Neural progenitor cell (in vitro differentiated cells): ENCODE results near the gene CPNE4. TPM values are rescaled to one million over a fixed set of nuclear protein-coding genes. Genes with fewer than 3 reads are reported as not detected.

Experiments
- DNase-seq: peaks from one replicate; pipeline ENCODE4 v3.0.0-alpha.2; 2016; ENCODE audit warnings: low spot score
- H2AFZ ChIP-seq: fragments of 200-600 bp; sonication (generic); replicated peaks from 2 replicates; pipeline ENCODE4 v1.6.1; 2016; ENCODE audit warnings: antibody characterized with exemption
- H3F3A ChIP-seq: fragments of 200-600 bp; sonication (generic); 2 replicates; pipeline ENCODE4 v1.6.1; 2016; ENCODE audit warnings: antibody characterized with exemption, low read depth
- H3K27ac ChIP-seq: fragments of 200-600 bp; sonication (generic); 2 replicates; pipeline ENCODE4 v1.5.1; 2016; ENCODE audit warnings: mild to moderate bottlenecking
- H3K27me3 ChIP-seq: fragments of 200-600 bp; sonication (generic); 2 replicates; pipeline ENCODE4 v1.6.1; 2016; ENCODE audit warnings: mild to moderate bottlenecking, moderate library complexity
- H3K36me3 ChIP-seq: fragments of 200-600 bp; sonication (generic); 2 replicates; pipeline ENCODE4 v1.5.1; 2016
- H3K4me1 ChIP-seq: fragments of 200-600 bp; sonication (generic); 2 replicates; pipeline ENCODE4 v1.6.1; 2016; ENCODE audit warnings: mixed run types
- H3K4me2 ChIP-seq: fragments of 200-600 bp; sonication (generic); 2 replicates; pipeline ENCODE4 v1.6.1; 2016
- H3K4me3 ChIP-seq: fragments of 200-600 bp; sonication (generic); 2 replicates; pipeline ENCODE4 v1.5.1; 2016
- H3K79me2 ChIP-seq: fragments of 200-600 bp; sonication (generic); 2 replicates; pipeline ENCODE4 v1.6.1; 2016; ENCODE audit warnings: low read depth
- H3K9ac ChIP-seq: fragments of 200-600 bp; sonication (generic); 2 replicates; pipeline ENCODE4 v1.6.1; 2016
- H3K9me3 ChIP-seq: fragments of 200-600 bp; sonication (generic); 2 replicates; pipeline ENCODE4 v1.5.1; 2016; ENCODE audit warnings: low read depth
- H4K20me1 ChIP-seq: fragments of 200-600 bp; sonication (generic); 2 replicates; pipeline ENCODE4 v1.6.1; 2016; ENCODE audit warnings: low read depth
- H3K27ac Mint-ChIP-seq: 3 replicates; pipeline ENCODE4 v1.8.0; 2021; ENCODE audit warnings: mixed read lengths
- H3K27me3 Mint-ChIP-seq: 2 replicates; pipeline ENCODE4 v1.8.0; 2022; ENCODE audit warnings: low read depth, mild to moderate bottlenecking, inconsistent platforms, moderate library complexity, mixed read lengths; ENCODE audit not compliant: insufficient read depth
- H3K36me3 Mint-ChIP-seq: 3 replicates; pipeline ENCODE4 v1.8.0; 2021; ENCODE audit warnings: mixed read lengths
- H3K4me1 Mint-ChIP-seq: 3 replicates; pipeline ENCODE4 v1.8.0; 2021; ENCODE audit warnings: mixed read lengths
- H3K4me3 Mint-ChIP-seq: 3 replicates; pipeline ENCODE4 v1.8.0; 2021; ENCODE audit warnings: mild to moderate bottlenecking, moderate library complexity, mixed read lengths
- H3K9me3 Mint-ChIP-seq: 3 replicates; pipeline ENCODE4 v1.8.0; 2020; ENCODE audit warnings: mixed read lengths
- EZH2 ChIP-seq: fragments of 200-600 bp; sonication (generic); IDR thresholded peaks from 2 replicates; pipeline ENCODE4 v1.6.1; 2017; ENCODE audit warnings: antibody characterized with exemption, mild to moderate bottlenecking, moderate library complexity
- EZH2phosphoT487 ChIP-seq: fragments of 200-600 bp; sonication (generic); IDR thresholded peaks from 2 replicates; pipeline ENCODE4 v1.6.1; 2017; ENCODE audit warnings: antibody characterized with exemption
- total RNA-seq: library from RNA; depleted of rRNA; stranded (reverse); fragments of >200 nt; gene quantifications from 2 replicates; pipeline ENCODE4 v1.2.3, GENCODE V29; 2015; ENCODE audit warnings: low replicate concordance
- TF ChIP-seq, protein P1 (sequence below): fragments of 200-600 bp; sonication (generic); IDR thresholded peaks from 2 replicates; pipeline ENCODE4 v1.5.1; 2017; ENCODE audit warnings: antibody characterized with exemption, mild to moderate bottlenecking

CPNE4 gene
- total RNA-seq, 1 donor from 2014 or later, result not detected

DNA sequence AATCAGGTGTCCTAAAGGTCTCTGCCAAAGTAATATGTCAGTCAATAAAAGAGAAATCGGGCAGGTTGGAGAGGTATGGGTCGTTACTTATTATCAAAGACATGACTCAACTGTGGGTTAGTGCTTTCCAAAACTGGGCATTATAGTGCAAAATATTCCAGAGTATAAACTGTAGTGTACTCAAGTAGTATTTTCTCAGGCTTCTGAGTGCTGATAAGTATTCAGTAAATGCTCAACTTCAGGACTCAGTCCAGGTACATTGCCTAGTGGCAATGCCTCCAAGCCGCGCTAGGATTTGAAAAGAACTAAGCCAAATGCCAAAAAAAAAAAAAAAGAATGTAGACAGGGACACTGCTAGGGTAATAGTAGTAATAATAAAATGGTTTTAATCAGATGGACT, 233.2 kb downstream of the CPNE4 start:
- no peak for DNase-seq
- Histone ChIP-seq H3K36me3 (no peaks in the 10 kb centered on the region), H3K9me3 (no peaks in the 10 kb centered on the region), H3K4me1 (peaks cover 7% of the 10 kb centered on the region), H3K27ac (no peak overlapping the region), H3K9ac (no peak overlapping the region), H3K27me3 (peaks cover 24% of the 10 kb centered on the region), H4K20me1 (no peaks in the 10 kb centered on the region), H3K4me2 (no peak overlapping the region), H3K4me3 (no peak overlapping the region), H3F3A (peaks cover 6% of the 10 kb centered on the region), H2AFZ (no peak overlapping the region), H3K79me2 (no peaks in the 10 kb centered on the region)
- Mint-ChIP-seq H3K4me1 (peaks cover 17% of the 10 kb centered on the region), H3K9me3 (no peaks in the 10 kb centered on the region), H3K27me3 (peaks cover 4% of the 10 kb centered on the region), H3K27ac (no peak overlapping the region), H3K4me3 (no peak overlapping the region), H3K36me3 (no peaks in the 10 kb centered on the region)
- TF ChIP-seq EZH2phosphoT487, result no peak
- TF ChIP-seq EZH2, result no peak
- TF ChIP-seq, protein P1, sequence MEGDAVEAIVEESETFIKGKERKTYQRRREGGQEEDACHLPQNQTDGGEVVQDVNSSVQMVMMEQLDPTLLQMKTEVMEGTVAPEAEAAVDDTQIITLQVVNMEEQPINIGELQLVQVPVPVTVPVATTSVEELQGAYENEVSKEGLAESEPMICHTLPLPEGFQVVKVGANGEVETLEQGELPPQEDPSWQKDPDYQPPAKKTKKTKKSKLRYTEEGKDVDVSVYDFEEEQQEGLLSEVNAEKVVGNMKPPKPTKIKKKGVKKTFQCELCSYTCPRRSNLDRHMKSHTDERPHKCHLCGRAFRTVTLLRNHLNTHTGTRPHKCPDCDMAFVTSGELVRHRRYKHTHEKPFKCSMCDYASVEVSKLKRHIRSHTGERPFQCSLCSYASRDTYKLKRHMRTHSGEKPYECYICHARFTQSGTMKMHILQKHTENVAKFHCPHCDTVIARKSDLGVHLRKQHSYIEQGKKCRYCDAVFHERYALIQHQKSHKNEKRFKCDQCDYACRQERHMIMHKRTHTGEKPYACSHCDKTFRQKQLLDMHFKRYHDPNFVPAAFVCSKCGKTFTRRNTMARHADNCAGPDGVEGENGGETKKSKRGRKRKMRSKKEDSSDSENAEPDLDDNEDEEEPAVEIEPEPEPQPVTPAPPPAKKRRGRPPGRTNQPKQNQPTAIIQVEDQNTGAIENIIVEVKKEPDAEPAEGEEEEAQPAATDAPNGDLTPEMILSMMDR, result no peak

DNA sequence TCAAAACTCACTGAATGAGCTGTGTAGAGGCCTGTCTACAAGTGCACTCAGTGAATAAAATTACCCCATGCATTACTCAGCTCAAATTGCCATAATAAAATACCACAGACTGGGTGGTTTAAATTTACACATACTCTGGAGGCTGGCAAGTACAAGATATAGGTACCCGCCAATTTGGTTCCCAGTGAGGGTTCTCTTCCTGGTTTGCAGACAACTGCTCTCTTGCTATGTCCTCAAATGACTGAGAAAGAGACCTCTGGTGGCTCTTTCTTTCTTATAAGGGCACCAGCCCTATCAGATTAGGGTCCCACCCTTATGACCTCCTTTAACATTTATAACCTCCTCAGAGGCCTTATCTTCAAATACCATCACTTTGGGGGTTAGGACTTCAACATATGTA, 237.0 kb downstream of the CPNE4 start:
- peaks cover 11% of the 10 kb centered on the region for H3K4me1 ChIP-seq
- H3K9ac ChIP-seq, result no peak overlapping the region
- H3K36me3 ChIP-seq, result no peaks in the 10 kb centered on the region
- no peak overlapping the region for H3K4me3 ChIP-seq
- Mint-ChIP-seq H3K27ac (no peak overlapping the region), H3K9me3 (no peaks in the 10 kb centered on the region), H3K4me3 (no peak overlapping the region), H3K27me3 (peaks cover 2% of the 10 kb centered on the region), H3K4me1 (peaks cover 36% of the 10 kb centered on the region), H3K36me3 (no peaks in the 10 kb centered on the region)
- no peak overlapping the region for H3K4me2 ChIP-seq
- H3K79me2 ChIP-seq, result no peaks in the 10 kb centered on the region
- peaks cover 6% of the 10 kb centered on the region for H3F3A ChIP-seq
- peaks cover 45% of the 10 kb centered on the region for H3K27me3 ChIP-seq
- H3K9me3 ChIP-seq, result no peaks in the 10 kb centered on the region
- H4K20me1 ChIP-seq, result no peaks in the 10 kb centered on the region
- no peak overlapping the region for H2AFZ ChIP-seq
- no peak for DNase-seq
- no peak overlapping the region for H3K27ac ChIP-seq
- TF ChIP-seq EZH2, result no peak
- no peak for TF ChIP-seq EZH2phosphoT487
- TF ChIP-seq, protein P1, result no peak

DNA sequence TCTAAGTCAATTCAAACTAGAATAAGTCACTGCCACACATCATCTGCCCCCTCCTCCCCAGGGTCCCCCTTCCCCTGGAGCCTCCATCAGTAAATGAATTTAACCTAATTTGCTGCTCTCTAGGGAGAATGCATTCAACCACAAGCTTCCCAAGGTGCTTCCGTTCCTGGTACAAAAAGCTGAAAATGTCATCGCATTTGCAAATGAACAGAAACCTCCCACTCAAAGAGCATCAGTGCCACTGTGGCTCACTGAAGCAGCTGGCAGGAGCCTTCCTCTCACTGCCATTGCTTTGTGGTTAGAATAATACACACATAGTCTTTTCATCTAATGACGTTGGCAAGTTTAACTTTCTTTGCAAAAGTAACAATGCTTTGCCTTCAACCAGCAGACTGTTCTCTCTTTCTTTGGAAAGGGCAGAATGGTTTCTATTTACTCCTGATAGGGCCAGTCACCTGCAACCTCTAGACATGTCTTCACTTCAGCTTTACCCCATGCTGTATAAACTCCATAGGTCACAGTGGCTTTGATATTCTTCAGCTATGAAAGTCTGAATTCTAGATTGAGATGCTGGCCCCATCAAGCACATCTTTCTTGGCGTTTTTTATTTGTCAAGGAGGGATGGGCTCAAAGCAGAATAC, 238.1 kb downstream of the CPNE4 start:
- H3K9me3 Mint-ChIP-seq, result no peaks in the 10 kb centered on the region
- peak overlapping the region; percentile 28 for H3K4me2 ChIP-seq

More for the DNA sequence above, 238.1 kb downstream of the CPNE4 start:
- peaks cover 51% of the 10 kb centered on the region for H3K27me3 ChIP-seq
- no peaks in the 10 kb centered on the region for H3K9me3 ChIP-seq
- peaks cover 36% of the 10 kb centered on the region for H3K4me1 Mint-ChIP-seq
- peaks cover 11% of the 10 kb centered on the region for H3K4me1 ChIP-seq
- no peak overlapping the region for H3K9ac ChIP-seq
- no peak overlapping the region for H3K4me3 ChIP-seq
- no peak overlapping the region for H3K27ac Mint-ChIP-seq
- H3K79me2 ChIP-seq, result no peaks in the 10 kb centered on the region
- H2AFZ ChIP-seq, result no peak overlapping the region
- no peaks in the 10 kb centered on the region for H3K36me3 ChIP-seq
- no peak overlapping the region for H3K27ac ChIP-seq
- peaks cover 6% of the 10 kb centered on the region for H3F3A ChIP-seq
- no peaks in the 10 kb centered on the region for H4K20me1 ChIP-seq
- H3K27me3 Mint-ChIP-seq, result peaks cover 2% of the 10 kb centered on the region
- no peak for TF ChIP-seq EZH2phosphoT487
- TF ChIP-seq, protein P1, result no peak
- no peak for TF ChIP-seq EZH2
- peak; percentile 26 for DNase-seq
- H3K4me3 Mint-ChIP-seq, result no peak overlapping the region
- H3K36me3 Mint-ChIP-seq, result no peaks in the 10 kb centered on the region
